Mucosa of descending colon (tissue), 3 donors: ENCODE measurements around the gene ZCWPW2. TPM values are rescaled to one million over a fixed set of nuclear protein-coding genes. Genes with fewer than 3 reads are reported as not detected.

Experiments used
- ATAC-seq: fragments of 200-7000 bp; cut with Tn5 transposase; one replicate; pipeline ENCODE4 v1.9.1; 2020; ENCODE audit warnings: mild to moderate bottlenecking, moderate library complexity
- DNase-seq, 3 donors: peaks; one replicate each; pipeline ENCODE4 v3.0.0-alpha.2; 2020
- H3K36me3 ChIP-seq: fragments of 200-600 bp; one replicate; pipeline ENCODE4 v1.8.0; 2021; ENCODE audit warnings: low read depth, mild to moderate bottlenecking
- H3K4me1 ChIP-seq: fragments of 200-600 bp; one replicate; pipeline ENCODE4 v1.8.0; 2021; ENCODE audit warnings: low read depth, mild to moderate bottlenecking
- H3K4me3 ChIP-seq: fragments of 200-600 bp; one replicate; pipeline ENCODE4 v1.8.0; 2021; ENCODE audit warnings: mild to moderate bottlenecking
- H3K9me3 ChIP-seq: fragments of 200-600 bp; one replicate; pipeline ENCODE4 v1.8.0; 2021; ENCODE audit warnings: mild to moderate bottlenecking
- intact Hi-C, 2 donors: fragments of 100-400 bp; cut with DNase I in 1 of 2; cut with micrococcal nuclease in 1 of 2; formaldehyde crosslinking; loops; one replicate each; pipeline versions ENCODE4 v1.11.0 to v1.11.1; 2022; cut with DNase I, micrococcal nuclease
- total RNA-seq, 3 donors: library from RNA; stranded (reverse); fragmentation: NEBNext Ultra II Directional in 2 of 3; extraction: Animal tissue kit (Norgen Biotek cat#: 25700) in 2 of 3; gene quantifications; one replicate each; pipeline versions ENCODE4 v1.2.1 to v1.2.4, GENCODE V29; 2021 to 2023
- TF ChIP-seq, protein P1 (sequence below): fragments of 200-600 bp; IDR thresholded peaks from one replicate; pipeline ENCODE4 v1.8.0; 2022; ENCODE audit warnings: antibody characterized with exemption, mild to moderate bottlenecking
- donor health status: DM: no; HTN: no; CAD: no; lungs with moderate emphysema.
- donor health status: DM: no; HTN: no; CAD: no.
- donor health status: DM: no; HTN: yes; CAD: no.

Gene ZCWPW2
- total RNA-seq, 3 donors from 2014 or later = 0.55 to 1.7 (median 0.90) TPM

DNA sequence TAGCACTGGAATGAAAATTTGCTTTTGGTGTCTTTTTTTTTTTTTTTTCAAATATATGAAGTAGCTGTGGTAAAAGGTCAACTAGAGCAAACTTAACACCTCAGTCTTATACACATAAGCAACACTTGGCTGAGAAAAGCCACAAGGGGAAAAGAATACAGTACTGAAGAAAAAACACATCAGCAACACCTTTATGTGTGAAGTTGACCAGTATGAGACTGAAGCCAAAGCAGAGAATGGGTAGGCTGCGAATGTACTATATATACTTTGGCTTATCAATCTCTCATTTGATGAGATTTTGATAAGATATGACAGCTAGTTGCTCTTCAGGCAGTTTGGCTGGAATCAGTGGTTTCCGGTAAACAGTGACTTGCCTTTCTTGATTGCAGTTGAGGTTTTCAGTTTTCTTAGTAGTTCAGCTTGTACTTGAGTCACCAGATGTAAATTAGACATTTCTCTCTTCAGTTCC is 22.0 kb upstream of the ZCWPW2 start:
- no peaks in the 10 kb centered on the region for H3K4me1 ChIP-seq
- no peak overlapping the region for H3K4me3 ChIP-seq
- TF ChIP-seq, protein P1, sequence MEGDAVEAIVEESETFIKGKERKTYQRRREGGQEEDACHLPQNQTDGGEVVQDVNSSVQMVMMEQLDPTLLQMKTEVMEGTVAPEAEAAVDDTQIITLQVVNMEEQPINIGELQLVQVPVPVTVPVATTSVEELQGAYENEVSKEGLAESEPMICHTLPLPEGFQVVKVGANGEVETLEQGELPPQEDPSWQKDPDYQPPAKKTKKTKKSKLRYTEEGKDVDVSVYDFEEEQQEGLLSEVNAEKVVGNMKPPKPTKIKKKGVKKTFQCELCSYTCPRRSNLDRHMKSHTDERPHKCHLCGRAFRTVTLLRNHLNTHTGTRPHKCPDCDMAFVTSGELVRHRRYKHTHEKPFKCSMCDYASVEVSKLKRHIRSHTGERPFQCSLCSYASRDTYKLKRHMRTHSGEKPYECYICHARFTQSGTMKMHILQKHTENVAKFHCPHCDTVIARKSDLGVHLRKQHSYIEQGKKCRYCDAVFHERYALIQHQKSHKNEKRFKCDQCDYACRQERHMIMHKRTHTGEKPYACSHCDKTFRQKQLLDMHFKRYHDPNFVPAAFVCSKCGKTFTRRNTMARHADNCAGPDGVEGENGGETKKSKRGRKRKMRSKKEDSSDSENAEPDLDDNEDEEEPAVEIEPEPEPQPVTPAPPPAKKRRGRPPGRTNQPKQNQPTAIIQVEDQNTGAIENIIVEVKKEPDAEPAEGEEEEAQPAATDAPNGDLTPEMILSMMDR = no peak
- peak; percentile 62 for ATAC-seq
- intact Hi-C loops = loop anchor here in 1 of 2 donors (5.0 kb wide), 1 partner anchor 614 kb away; no protein-coding TSS in a partner anchor
- no peaks in the 10 kb centered on the region for H3K9me3 ChIP-seq
- H3K36me3 ChIP-seq = no peaks in the 10 kb centered on the region
- DNase-seq = peak in 1 of 3 donors; percentile 10

DNA sequence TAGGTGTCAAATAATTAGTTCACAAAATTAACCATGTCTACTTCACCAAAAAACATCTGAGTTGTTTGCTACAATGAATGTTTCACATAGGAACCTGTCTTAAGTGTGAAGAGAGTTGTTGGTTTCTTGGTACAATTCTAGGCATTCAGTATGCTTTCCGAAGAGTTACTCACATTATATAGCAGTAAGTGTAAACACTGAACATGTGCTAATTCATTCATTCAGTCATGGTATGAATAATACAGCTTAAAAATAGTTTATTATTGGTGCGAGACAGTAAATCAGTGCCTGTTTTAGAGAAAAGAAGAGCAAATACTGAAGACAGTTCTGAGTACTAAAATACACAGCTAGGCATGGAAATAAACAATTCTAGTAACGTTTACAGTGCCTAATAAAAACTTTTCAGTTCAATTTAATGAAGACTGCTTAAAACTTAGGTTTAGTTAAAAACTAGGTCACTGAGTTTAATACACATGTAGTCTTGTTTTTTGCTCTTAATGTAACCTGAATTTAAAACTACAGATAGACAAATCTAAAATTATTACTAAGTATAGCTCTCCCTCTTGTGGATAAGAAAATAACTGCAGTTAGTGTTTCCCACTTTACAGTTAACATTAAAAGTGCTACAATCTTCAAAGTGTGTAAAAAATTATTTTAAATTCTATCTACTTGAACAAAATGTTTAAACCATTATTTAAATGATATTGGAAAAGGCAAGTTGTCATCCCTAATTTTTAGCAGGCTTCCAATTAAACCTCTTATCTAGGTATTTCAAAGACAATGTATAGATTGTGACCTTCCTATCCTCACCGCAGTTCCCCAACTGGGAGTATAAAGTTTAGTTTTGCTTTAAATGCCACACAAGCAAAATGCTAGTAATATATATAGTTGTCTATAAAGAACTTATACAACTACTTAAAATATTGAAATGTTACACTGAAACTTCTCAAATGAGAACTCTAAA is 20.1 kb upstream of the ZCWPW2 start:
- Histone ChIP-seq H3K36me3 (no peaks in the 10 kb centered on the region), H3K4me3 (no peak overlapping the region), H3K9me3 (no peaks in the 10 kb centered on the region), H3K4me1 (no peaks in the 10 kb centered on the region)
- ATAC-seq (peak; percentile 55), DNase-seq (no peak)
- intact Hi-C loops = loop anchor here in 1 of 2 donors (5.0 kb wide), 1 partner anchor 616 kb away; no protein-coding TSS in a partner anchor
- TF ChIP-seq, protein P1 = peak; percentile 66

DNA sequence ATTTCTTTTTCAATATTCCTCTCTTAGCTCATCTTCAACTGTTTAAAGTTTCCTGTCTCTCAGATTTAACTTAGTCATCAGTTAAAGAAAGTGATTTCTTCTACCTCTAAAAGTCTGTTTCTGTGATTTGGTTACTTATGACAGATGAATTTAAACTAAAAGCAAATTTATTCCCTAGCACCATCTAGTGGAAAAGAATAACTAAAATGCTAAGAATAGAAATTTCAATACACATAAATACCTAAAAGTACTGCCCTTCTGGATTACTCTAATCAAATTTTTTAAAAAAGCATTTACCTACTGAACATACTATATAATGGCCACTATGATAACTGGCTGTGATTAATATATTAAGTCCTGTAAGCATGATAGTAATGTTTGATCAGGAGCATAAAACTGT is 14.0 kb upstream of the ZCWPW2 start:
- no peak for ATAC-seq
- intact Hi-C loops = loop anchor here in 1 of 2 donors (10.0 kb wide), 1 partner anchor 620 kb away; no protein-coding TSS in a partner anchor
- H3K4me1 ChIP-seq = no peaks in the 10 kb centered on the region
- no peak overlapping the region for H3K4me3 ChIP-seq
- H3K9me3 ChIP-seq = no peaks in the 10 kb centered on the region
- no peak for DNase-seq
- H3K36me3 ChIP-seq = no peaks in the 10 kb centered on the region
- TF ChIP-seq, protein P1 = no peak

DNA sequence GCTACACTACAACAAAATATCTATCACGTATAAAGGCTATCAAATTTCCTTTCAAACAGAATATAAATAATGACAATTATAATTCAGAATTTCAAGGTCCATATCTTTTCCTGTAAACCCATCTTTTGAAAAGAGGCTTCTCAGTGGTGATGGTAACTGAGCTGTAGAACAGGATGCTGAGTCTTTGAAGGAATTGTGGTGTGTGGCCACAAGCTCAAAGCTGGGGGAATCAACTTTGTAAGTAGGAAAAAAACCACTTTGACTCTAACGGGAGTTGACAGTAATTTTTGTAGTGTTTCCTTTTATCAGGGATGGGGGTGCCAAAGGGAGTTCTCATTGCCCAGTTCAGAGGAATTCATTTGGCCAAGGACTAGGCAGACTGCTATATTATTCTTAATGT is 13.3 kb upstream of the ZCWPW2 start:
- Histone ChIP-seq H3K4me3 (no peak overlapping the region), H3K36me3 (no peaks in the 10 kb centered on the region), H3K9me3 (no peaks in the 10 kb centered on the region), H3K4me1 (no peaks in the 10 kb centered on the region)
- DNase-seq (no peak), ATAC-seq (no peak)
- TF ChIP-seq, protein P1 = no peak
- intact Hi-C loops = loop anchor here in 1 of 2 donors (10.0 kb wide), 1 partner anchor 620 kb away; no protein-coding TSS in a partner anchor

DNA sequence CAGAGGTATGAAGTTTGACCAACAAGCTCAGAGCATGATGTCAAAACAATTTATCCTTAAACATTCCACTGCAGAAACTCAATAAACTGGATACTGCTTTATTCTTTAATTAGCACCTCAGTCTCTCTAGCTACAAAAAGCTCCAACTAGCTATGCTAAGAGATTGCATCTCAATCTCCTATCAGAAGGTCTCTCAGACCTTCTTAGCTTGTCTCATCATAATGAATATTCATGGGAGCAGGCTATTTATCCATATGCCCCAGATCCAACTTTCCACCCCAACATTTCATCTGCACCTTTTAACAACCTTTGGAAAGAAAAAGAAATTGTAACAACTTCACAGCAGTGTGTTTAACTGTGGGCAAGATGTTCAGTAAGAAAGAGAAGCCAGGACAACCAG is 11.3 kb upstream of the ZCWPW2 start:
- intact Hi-C loops = loop anchor here in 1 of 2 donors (10.0 kb wide), 1 partner anchor 622 kb away; no protein-coding TSS in a partner anchor
- no peaks in the 10 kb centered on the region for H3K36me3 ChIP-seq
- TF ChIP-seq, protein P1 = no peak

More for the DNA sequence above, 11.3 kb upstream of the ZCWPW2 start:
- DNase-seq (no peak), ATAC-seq (no peak)
- Histone ChIP-seq H3K9me3 (no peaks in the 10 kb centered on the region), H3K4me1 (no peaks in the 10 kb centered on the region), H3K4me3 (no peak overlapping the region)
